ENCODE data around the gene GRM7.

The GRM7 gene

GRCh38 chr3:7658294-7658693 lies 797.4 kb downstream of the GRM7 start:
- DNase-seq (ENCODE audit: low spot score), result no peak

- DNase-seq (ENCODE audit: low spot score), result no peak
Observed at GRCh38 chr3:7659079-7659478, 798.2 kb downstream of the GRM7 start.

GRCh38 chr3:7663771-7664170 lies 802.9 kb downstream of the GRM7 start:
- DNase-seq (ENCODE audit: low spot score), result no peak

DNA sequence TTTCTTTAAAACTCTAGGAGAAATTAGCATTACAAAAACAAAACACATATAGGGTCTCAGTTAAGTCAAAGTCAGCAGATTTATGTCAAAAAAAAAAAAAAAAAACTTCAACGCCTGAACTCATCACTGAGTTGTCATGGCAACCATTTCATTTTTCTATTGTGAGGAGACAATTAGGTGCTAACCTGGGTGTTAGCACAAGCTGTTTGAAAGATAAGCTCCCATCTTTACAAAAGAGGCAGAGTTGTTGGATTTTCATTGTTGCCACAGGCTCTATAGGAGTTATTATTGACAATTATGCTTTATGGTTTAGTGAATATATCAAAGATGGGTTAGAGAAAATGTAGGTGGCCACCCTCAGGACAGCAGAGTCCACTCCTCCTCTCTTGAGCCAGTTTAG lies 806.9 kb downstream of the GRM7 start:
- DNase-seq (ENCODE audit: low spot score), result no peak

DNA sequence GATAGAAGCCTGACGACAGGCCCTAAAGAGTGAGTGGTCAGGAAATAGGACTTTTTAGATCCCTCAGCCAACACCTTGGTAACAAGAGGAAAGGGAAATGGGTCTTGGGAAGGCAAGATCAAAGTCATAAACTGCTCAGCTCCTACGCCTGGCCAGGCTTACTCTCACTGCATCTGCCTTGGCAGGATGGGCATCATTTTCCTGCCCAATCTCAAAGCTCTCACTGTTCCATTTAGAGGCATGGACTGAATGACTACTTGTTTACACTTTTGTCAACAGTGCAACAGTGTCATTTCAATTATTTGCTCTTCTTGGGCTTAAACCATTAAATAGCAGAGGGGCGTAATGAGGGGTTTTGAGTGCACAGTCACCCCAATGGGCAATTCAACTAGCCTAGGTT lies 808.7 kb downstream of the GRM7 start:
- no peak for DNase-seq (ENCODE audit: low spot score)

- no peak for DNase-seq (ENCODE audit: low spot score)
Observed at GRCh38 chr3:7678521-7678920, 817.6 kb downstream of the GRM7 start.

- no peak for DNase-seq (ENCODE audit: low spot score)
Observed at GRCh38 chr3:7682822-7683229, 821.9 kb downstream of the GRM7 start.

DNA sequence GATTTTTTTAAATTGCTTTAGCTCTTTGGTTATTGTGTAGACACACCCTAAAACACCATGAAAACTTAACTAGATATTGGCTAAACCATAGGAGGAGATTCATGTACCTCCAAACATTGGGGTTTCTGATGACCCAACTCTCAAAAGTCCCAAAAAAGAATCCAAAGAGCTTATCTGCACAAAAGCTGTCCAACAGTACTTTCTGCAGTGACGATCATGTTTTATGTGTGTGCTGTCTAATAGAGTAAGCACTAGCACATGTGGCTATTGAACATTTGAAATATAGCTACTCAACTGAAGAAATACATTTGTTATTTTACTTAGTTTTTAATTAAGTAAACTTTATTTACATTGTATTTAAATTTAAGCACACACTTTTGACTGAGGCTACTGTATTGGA lies 822.5 kb downstream of the GRM7 start:
- DNase-seq (ENCODE audit: low spot score), result no peak

GRCh38 chr3:7684182-7684715 lies 823.3 kb downstream of the GRM7 start:
- DNase-seq (ENCODE audit: low spot score), result no peak

GRCh38 chr3:7687428-7688147 lies 826.7 kb downstream of the GRM7 start:
- no peak for DNase-seq (ENCODE audit: low spot score)

DNA sequence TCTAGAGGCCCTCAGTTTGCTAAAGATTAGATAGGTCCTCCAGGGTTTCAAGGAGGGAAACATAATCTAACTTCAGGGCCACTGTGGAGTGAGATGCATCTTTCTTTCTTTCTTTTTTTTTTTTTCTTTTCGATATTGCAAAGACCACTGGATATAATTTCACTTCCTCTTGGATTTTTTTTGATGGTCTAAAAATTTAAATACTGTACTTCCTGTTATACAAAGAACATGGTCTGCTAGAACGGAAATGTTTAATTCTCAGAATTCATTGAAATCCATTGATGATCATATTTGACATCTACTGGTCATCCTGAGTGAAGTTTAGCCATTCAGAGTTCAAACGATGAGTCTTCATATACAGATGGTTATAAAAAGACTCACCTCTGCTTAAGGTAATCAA lies 832.0 kb downstream of the GRM7 start:
- no peak for DNase-seq (ENCODE audit: low spot score)

- DNase-seq (ENCODE audit: low spot score), result no peak
Observed at GRCh38 chr3:7693976-7694375, 833.1 kb downstream of the GRM7 start.

- DNase-seq (ENCODE audit: low spot score), result no peak
Observed at GRCh38 chr3:7695049-7695448, 834.1 kb downstream of the GRM7 start.

DNA sequence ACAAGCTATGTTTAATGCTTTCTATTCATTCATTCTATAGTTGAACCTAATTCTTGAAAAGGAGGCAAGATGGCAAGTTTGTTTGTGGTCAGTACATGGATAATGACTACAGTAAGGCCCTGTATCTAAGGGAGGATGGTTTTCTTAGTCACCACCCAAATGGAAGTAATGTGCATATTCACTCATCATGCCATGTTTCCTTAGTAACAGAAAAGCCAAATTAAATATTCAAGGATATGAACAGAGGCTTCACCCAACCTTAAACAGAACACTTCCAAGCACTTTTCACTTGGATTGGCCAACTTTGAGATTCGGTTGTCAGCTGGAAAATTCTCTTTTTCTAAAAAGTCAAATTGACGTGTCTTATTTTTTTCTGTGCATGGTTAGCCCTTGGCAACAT lies 835.4 kb downstream of the GRM7 start:
- no peak for DNase-seq (ENCODE audit: low spot score)

GRCh38 chr3:7697548-7697947 lies 836.6 kb downstream of the GRM7 start:
- DNase-seq (ENCODE audit: low spot score), result no peak

DNA sequence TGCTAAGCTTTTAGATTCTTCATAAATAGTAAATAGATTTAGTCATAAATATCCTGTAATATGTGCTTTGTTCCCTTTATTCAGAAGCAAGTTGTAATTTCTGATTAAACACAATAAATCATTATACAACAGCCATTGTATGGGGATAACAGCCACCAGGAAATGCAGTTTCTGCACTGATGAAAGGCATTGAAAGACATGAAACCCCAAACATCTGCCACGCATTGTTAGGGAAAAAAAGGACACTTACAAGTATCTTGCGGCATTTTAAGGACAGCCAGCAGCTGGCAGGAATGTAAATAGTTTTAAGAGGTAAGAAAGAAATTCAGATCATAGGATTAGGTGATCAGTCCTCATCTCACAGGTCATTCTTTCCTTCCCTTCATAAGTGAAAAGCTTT lies 839.6 kb downstream of the GRM7 start:
- no peak for DNase-seq (ENCODE audit: low spot score)

DNA sequence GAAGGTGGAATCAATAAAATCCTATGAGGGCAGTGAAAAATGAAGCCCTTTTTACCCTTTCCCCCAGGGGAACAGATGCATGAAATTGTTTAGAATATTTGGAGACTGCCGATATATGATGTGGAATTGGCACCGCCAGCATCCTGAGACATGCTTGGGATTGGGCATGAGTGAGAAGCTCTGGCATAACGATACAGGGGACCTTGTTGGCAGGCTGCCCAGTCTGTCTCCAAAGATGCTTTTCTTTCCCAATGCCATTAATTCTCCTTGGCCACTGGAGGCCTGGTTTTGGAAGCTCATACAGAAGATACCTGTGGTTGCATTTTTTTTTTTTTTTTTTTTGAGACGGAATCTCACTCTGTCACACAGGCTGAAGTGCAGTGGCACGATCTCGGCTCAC lies 840.1 kb downstream of the GRM7 start:
- no peak for DNase-seq (ENCODE audit: low spot score)

DNA sequence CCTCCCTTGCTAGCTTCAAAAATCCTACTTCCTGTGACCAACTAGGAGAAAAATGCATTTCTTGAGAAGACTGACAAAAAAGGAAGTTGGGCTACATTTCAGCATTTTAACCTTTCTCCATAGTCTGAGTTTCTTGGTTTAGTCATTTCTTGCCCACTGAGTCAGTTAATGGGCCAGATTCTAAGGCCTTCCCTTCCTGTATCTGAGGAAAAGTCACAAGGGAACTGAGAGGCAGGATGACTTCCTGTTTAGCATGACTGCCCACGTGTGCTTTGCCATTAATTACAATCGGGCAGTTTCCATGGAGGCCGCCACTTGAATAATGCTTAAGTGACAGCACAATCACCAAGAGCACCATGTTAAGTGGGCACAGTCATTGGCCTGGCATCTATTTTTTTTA lies 846.3 kb downstream of the GRM7 start:
- DNase-seq (ENCODE audit: low spot score), result no peak

DNA sequence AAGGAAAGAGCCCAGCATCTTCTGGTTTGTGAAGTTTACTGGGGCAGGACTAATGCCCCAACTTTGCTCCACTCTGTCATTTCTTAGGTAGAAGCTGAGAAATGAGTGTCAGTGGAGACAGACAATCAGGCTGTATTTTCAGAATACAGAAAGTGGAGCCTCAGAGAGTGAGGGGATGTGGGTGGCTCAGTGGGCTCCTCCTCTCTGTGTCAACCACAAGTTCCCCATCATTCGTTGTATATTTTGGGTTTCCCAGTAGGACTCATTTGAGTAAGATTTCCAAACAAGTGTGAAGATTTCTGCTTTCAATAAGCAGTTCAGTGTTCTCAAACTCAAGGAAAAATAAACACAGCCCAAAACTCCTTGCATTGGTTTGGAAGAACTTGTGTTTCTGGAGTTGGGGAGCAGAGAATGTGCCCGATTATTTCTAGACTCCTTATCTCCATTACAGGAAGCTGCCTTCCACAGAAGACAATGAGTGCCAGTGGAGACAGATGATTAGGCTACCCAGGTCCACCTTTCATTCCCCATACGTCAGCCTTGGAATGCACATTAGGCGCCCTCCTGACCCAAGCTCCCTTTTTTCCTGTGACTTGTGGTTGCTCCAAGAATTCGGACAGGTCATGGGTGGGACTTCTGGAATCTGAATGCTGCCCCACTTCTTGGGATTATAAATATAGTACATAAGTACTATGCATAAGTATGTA lies 848.6 kb downstream of the GRM7 start:
- DNase-seq (ENCODE audit: low spot score), result no peak

GRCh38 chr3:7710284-7710683 lies 849.4 kb downstream of the GRM7 start:
- no peak for DNase-seq (ENCODE audit: low spot score)

- no peak for DNase-seq (ENCODE audit: low spot score)
Observed at GRCh38 chr3:7713724-7714123, 852.8 kb downstream of the GRM7 start.

DNA sequence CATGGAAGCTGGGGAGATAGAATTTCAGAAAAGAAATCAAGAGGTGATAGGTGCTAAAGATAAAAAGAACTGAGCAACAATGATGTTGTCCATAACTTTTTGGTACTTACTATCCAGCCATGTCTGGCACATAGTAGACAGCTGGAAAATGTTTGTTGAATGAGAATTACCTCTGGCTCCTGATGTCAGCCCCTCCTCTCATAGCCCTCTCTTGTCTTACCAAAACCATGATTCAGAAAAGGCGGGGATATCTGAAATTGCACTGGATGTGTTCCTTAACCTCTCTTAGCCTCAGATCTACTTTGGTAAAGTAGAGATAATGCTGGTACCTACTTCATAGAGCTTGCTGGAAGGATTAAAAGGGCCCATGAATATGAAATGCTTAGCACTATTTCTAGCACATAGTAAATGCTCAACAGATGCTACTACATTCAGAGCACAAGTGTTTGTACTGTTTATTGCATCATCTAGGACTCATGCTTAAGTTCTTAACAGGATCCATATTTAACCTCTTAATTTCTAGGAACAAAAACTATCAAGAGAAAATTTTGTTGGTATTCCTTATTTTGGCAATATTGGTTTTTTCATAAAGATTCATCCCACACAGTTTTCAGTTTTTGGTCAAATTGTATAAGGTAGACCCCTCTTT lies 859.9 kb downstream of the GRM7 start:
- DNase-seq (ENCODE audit: low spot score), result no peak

DNA sequence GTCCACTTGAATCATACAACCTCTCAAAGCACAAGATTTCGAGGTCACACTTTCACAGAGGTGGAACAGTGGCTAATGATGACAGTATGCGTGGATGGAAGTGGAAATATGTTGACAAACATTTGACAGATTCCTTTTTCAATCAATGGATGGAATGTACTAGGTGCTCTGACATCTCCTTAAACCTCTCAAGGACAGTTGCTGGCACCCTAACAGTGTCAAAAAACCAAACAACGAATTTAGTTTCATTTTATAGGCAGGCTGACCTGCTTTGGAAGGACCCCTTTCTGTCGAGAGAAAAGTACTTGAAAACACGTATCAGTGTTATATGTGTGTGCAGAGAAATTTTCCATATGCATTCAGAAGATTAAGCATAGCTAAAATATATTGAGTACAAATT lies 861.0 kb downstream of the GRM7 start:
- DNase-seq (ENCODE audit: low spot score), result no peak

Measured in RKO (cell line).